Ishikawa (cell line): ENCODE measurements around the gene GAS7.

Source experiments
- CREB1 ChIP-seq: IDR thresholded peaks from 2 replicates; pipeline ENCODE4 v1.6.1; 2012; ENCODE audit warnings: low read depth
- EGR1 ChIP-seq: IDR thresholded peaks from 2 replicates; pipeline ENCODE4 v1.6.1; 2012
- EP300 ChIP-seq: IDR thresholded peaks from 2 replicates; pipeline ENCODE4 v1.6.1; 2012; ENCODE audit warnings: borderline replicate concordance
- FOXM1 ChIP-seq: IDR thresholded peaks from 2 replicates; pipeline ENCODE4 v1.6.1; 2012; ENCODE audit warnings: low read depth, borderline replicate concordance
- RAD21 ChIP-seq: IDR thresholded peaks from 2 replicates; pipeline ENCODE4 v1.6.1; 2012; ENCODE audit warnings: low read depth
- YY1 ChIP-seq: IDR thresholded peaks from 2 replicates; pipeline ENCODE4 v1.6.1; 2012; ENCODE audit warnings: low read depth

DNA sequence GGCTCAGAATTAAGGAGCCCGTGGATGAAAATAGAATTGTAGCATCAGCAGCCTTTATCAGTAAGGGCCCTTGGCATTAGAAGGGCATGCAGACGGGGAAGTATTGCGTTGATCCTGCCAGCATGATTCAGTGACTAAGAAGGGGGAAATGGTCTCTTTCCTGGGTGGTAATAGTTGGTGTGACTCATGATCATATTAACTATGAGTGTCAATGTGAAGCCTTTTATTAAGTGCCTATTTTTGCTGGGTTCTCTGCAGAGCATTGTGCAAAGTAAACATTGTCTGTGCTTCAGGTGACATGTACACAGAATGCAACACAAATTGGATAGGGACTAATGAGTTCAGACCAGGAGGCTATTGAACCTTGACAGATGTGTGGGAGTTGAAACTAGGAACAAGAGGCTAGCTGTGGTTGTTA, 317.8 kb downstream of the GAS7 start:
- no peak for TF ChIP-seq EGR1
- no peak for TF ChIP-seq RAD21
- no peak for TF ChIP-seq CREB1
- no peak for TF ChIP-seq EP300
- no peak for TF ChIP-seq FOXM1
- TF ChIP-seq YY1, result no peak
